ENCODE results near the gene KCNJ3. TPM values are rescaled to one million over a fixed set of nuclear protein-coding genes. Genes with fewer than 3 reads are reported as not detected.
"Not testable (repeated sequence)": the region's sequence is repeated elsewhere in the genome, so short reads cannot be mapped to it uniquely, and the experiment has no call there.

Gene KCNJ3
- total RNA-seq, 1 donor from 2014 or later = 0.07 TPM

GRCh38 chr2:154855138-154855537 lies 156.6 kb downstream of the KCNJ3 start:
- Mint-ChIP-seq H3K4me1 (ENCODE audit: low read depth) (no peaks in the 10 kb centered on the region), H3K36me3 (ENCODE audit: low read depth) (no peaks in the 10 kb centered on the region), H3K4me3 (ENCODE audit: unreplicated experiment) (no peak overlapping the region), H3K9me3 (ENCODE audit: low read depth) (no peaks in the 10 kb centered on the region), H3K27me3 (ENCODE audit: low read depth) (peaks cover 4% of the 10 kb centered on the region), H3K27ac (ENCODE audit: unreplicated experiment) (no peak overlapping the region)
- DNase-seq (ENCODE audit: low spot score) = no peak
- TF ChIP-seq, protein P1, sequence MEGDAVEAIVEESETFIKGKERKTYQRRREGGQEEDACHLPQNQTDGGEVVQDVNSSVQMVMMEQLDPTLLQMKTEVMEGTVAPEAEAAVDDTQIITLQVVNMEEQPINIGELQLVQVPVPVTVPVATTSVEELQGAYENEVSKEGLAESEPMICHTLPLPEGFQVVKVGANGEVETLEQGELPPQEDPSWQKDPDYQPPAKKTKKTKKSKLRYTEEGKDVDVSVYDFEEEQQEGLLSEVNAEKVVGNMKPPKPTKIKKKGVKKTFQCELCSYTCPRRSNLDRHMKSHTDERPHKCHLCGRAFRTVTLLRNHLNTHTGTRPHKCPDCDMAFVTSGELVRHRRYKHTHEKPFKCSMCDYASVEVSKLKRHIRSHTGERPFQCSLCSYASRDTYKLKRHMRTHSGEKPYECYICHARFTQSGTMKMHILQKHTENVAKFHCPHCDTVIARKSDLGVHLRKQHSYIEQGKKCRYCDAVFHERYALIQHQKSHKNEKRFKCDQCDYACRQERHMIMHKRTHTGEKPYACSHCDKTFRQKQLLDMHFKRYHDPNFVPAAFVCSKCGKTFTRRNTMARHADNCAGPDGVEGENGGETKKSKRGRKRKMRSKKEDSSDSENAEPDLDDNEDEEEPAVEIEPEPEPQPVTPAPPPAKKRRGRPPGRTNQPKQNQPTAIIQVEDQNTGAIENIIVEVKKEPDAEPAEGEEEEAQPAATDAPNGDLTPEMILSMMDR (IDR thresholded peaks at IDR 0.05) = no peak

DNA sequence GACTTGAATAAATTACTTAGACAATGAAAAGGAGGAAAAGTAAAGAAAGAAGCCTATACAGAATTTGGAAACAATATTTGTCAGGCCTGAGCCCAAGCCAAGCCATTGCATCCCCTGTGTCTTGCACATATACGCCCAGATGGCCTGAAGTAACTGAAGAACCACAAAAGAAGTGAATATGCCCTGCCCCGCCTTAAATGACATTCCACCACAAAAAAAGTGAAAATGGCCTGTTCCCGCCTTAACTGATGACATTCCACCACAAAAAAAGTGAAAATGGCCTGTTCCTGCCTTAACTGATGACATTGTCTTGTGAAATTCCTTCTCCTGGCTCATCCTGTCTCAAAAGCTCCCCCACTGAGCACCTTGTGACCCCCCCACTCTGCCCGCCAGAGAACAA lies 168.7 kb downstream of the KCNJ3 start:
- DNase-seq (ENCODE audit: low spot score); H3K27me3 Mint-ChIP-seq (ENCODE audit: low read depth); H3K4me1 Mint-ChIP-seq (ENCODE audit: low read depth); H3K9me3 Mint-ChIP-seq (ENCODE audit: low read depth); H3K4me3 Mint-ChIP-seq (ENCODE audit: unreplicated experiment); H3K36me3 Mint-ChIP-seq (ENCODE audit: low read depth); H3K27ac Mint-ChIP-seq (ENCODE audit: unreplicated experiment): not testable (repeated sequence)

- Mint-ChIP-seq H3K36me3 (ENCODE audit: low read depth) (no peaks in the 10 kb centered on the region), H3K4me3 (ENCODE audit: unreplicated experiment) (no peak overlapping the region), H3K9me3 (ENCODE audit: low read depth) (no peaks in the 10 kb centered on the region), H3K4me1 (ENCODE audit: low read depth) (no peaks in the 10 kb centered on the region), H3K27me3 (ENCODE audit: low read depth) (peaks cover under 1% of the 10 kb centered on the region), H3K27ac (ENCODE audit: unreplicated experiment) (no peak overlapping the region)
- DNase-seq (ENCODE audit: low spot score) = no peak
- TF ChIP-seq, protein P1 (IDR thresholded peaks at IDR 0.05) = no peak
These were observed 177.5 kb downstream of the KCNJ3 start for GRCh38 chr2:154875999-154876398.

- no peak overlapping the region for H3K27ac Mint-ChIP-seq (ENCODE audit: unreplicated experiment)
- TF ChIP-seq, protein P1 (IDR thresholded peaks at IDR 0.05) = no peak
These were observed 184.2 kb downstream of the KCNJ3 start for GRCh38 chr2:154882725-154883124.

DNA sequence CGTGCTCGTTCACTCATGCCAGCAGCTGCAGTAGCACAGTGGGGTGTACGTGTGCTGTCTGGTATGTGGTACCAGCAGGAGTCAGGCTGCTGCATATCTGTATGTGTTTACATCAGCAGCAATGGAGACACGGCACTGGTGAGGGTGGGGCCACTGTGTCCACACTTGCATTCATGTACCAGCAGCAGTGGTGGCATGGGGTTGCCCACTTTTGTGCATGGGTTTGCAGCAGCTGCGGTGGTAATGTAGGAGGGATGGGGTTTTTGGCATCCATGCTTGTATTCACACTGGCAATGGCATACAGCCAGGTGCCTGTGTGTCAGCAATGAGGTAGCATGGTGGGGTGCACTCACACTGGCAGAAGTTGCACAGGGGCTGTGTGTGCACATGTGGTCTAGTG lies 187.8 kb downstream of the KCNJ3 start:
- H3K4me1 Mint-ChIP-seq (ENCODE audit: low read depth) = no peaks in the 10 kb centered on the region
- peaks cover 11% of the 10 kb centered on the region for H3K27me3 Mint-ChIP-seq (ENCODE audit: low read depth)

More at GRCh38 chr2:154882725-154883124, 184.2 kb downstream of the KCNJ3 start:
- H3K36me3 Mint-ChIP-seq (ENCODE audit: low read depth) = no peaks in the 10 kb centered on the region
- H3K4me3 Mint-ChIP-seq (ENCODE audit: unreplicated experiment) = no peak overlapping the region
- peaks cover 14% of the 10 kb centered on the region for H3K27me3 Mint-ChIP-seq (ENCODE audit: low read depth)
- peaks cover 7% of the 10 kb centered on the region for H3K9me3 Mint-ChIP-seq (ENCODE audit: low read depth)
- no peaks in the 10 kb centered on the region for H3K4me1 Mint-ChIP-seq (ENCODE audit: low read depth)
- no peak for DNase-seq (ENCODE audit: low spot score)

DNA sequence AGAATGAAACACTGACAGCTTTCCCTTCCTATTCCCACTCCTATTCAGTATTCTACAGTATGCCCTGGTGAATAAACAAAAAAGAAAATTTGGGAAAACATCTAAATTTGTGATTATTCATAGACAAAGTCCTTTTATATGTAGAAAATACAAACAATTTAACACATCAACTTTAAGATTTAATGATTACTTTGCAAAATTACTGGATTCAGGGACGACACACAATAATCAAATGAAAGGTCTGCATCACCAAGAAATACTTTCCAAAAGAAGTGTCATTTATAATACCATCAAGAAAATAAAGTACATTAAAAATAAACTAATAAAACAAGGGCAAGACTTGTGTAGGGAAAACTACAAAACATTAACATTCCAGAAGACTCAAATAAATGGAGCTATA lies 199.8 kb downstream of the KCNJ3 start:
- H3K4me3 Mint-ChIP-seq (ENCODE audit: unreplicated experiment) = no peak overlapping the region
- H3K36me3 Mint-ChIP-seq (ENCODE audit: low read depth) = no peaks in the 10 kb centered on the region
- TF ChIP-seq, protein P1 (IDR thresholded peaks at IDR 0.05) = no peak
- DNase-seq (ENCODE audit: low spot score) = no peak
- H3K4me1 Mint-ChIP-seq (ENCODE audit: low read depth) = no peaks in the 10 kb centered on the region
- no peaks in the 10 kb centered on the region for H3K9me3 Mint-ChIP-seq (ENCODE audit: low read depth)
- peaks cover 6% of the 10 kb centered on the region for H3K27me3 Mint-ChIP-seq (ENCODE audit: low read depth)
- no peak overlapping the region for H3K27ac Mint-ChIP-seq (ENCODE audit: unreplicated experiment)

More for the DNA sequence above, 187.8 kb downstream of the KCNJ3 start:
- H3K9me3 Mint-ChIP-seq (ENCODE audit: low read depth) = peaks cover 20% of the 10 kb centered on the region
- H3K4me3 Mint-ChIP-seq (ENCODE audit: unreplicated experiment) = no peak overlapping the region
- no peak overlapping the region for H3K27ac Mint-ChIP-seq (ENCODE audit: unreplicated experiment)
- TF ChIP-seq, protein P1 (IDR thresholded peaks at IDR 0.05) = no peak
- H3K36me3 Mint-ChIP-seq (ENCODE audit: low read depth) = no peaks in the 10 kb centered on the region
- no peak for DNase-seq (ENCODE audit: low spot score)
